SK-N-SH (cell line): ENCODE data around the gene CTSZ. TPM values are rescaled to one million over a fixed set of nuclear protein-coding genes. Genes with fewer than 3 reads are reported as not detected.

ENCODE experiments used
- CTCF ChIA-PET: fragments of 300-600, 350-600 bp; formaldehyde crosslinking; extraction: SDS; loops from one replicate; lab custom pipeline; 2021; lab: Yijun Ruan, JAX
- POLR2A ChIA-PET: fragments of 350-600 bp; sonication (Branson Sonifier 250); formaldehyde crosslinking; extraction: SDS; loops from one replicate; lab custom pipeline; 2020; ENCODE audit warnings: antibody characterized with exemption, inconsistent platforms; lab: Yijun Ruan, JAX
- DNase-seq: peaks from one replicate; pipeline ENCODE4 v3.0.0; 2012
- H2AFZ ChIP-seq: fragments of 200-600 bp; sonication (generic); 2 replicates; pipeline ENCODE4 v1.8.1; 2016; ENCODE audit warnings: antibody characterized with exemption, mild to moderate bottlenecking, low read depth
- H3F3A ChIP-seq: fragments of 200-600 bp; sonication (generic); replicated peaks from 2 replicates; pipeline ENCODE3; 2016; ENCODE audit warnings: antibody characterized with exemption, mild to moderate bottlenecking; ENCODE audit not compliant: insufficient read depth
- H3K27ac ChIP-seq, 2 experiments: fragments of 200-500 bp in 1 of 2; fragments of 200-600 bp in 1 of 2; sonication (Bioruptor generic) in 1 of 2; sonication (generic), shearing (Covaris generic) in 1 of 2; 2 replicates each; pipeline versions ENCODE4 v1.5.1 to v1.6.1; 2014 to 2016; ENCODE audit warnings: low read depth in 2 of 2, inconsistent platforms in 1 of 2, low read length in 1 of 2, mild to moderate bottlenecking in 1 of 2, mixed read lengths in 1 of 2
- H3K27me3 ChIP-seq: fragments of 200-600 bp; sonication (generic), shearing (Covaris generic); 2 replicates; pipeline ENCODE4 v1.6.1; 2016; ENCODE audit warnings: mixed run types; ENCODE audit not compliant: insufficient read depth
- H3K36me3 ChIP-seq, 2 experiments: fragments of 200-500 bp in 1 of 2; fragments of 200-600 bp in 1 of 2; sonication (Bioruptor generic) in 1 of 2; sonication (generic) in 1 of 2; replicated peaks in 1 of 2; 2 replicates each; pipeline versions ENCODE3 to v1.5.1; 2014 to 2016; ENCODE audit warnings: low read length in 1 of 2, mild to moderate bottlenecking in 1 of 2; ENCODE audit not compliant: insufficient read depth in 2 of 2, control insufficient read depth in 1 of 2
- H3K4me1 ChIP-seq, 2 experiments: fragments of 200-500 bp in 1 of 2; fragments of 200-600 bp in 1 of 2; sonication (Bioruptor generic) in 1 of 2; sonication (generic), shearing (Covaris generic) in 1 of 2; 2 replicates each; pipeline versions ENCODE4 v1.5.1 to v1.6.1; 2014 to 2016; ENCODE audit warnings: low read depth in 1 of 2, low read length in 1 of 2, mixed run types in 1 of 2; ENCODE audit not compliant: insufficient read depth in 2 of 2, control insufficient read depth in 1 of 2
- H3K4me2 ChIP-seq: fragments of 200-600 bp; sonication (generic), shearing (Covaris generic); 2 replicates; pipeline ENCODE4 v1.6.1; 2017; ENCODE audit warnings: mixed run types
- H3K4me3 ChIP-seq, 2 experiments: fragments of 200-500 bp in 1 of 2; fragments of 200-600 bp in 1 of 2; sonication (Bioruptor generic) in 1 of 2; sonication (generic), shearing (Covaris generic) in 1 of 2; 2 replicates each; pipeline versions ENCODE4 v1.5.1 to v1.8.1; 2014 to 2016; ENCODE audit warnings: low read depth in 2 of 2, inconsistent platforms in 1 of 2, low read length in 1 of 2, mild to moderate bottlenecking in 1 of 2, mixed read lengths in 1 of 2, moderate library complexity in 1 of 2
- H3K79me2 ChIP-seq: fragments of 200-600 bp; sonication (generic); 2 replicates; pipeline ENCODE4 v1.8.1; 2017; ENCODE audit warnings: mild to moderate bottlenecking; ENCODE audit not compliant: insufficient read depth
- H3K9ac ChIP-seq: fragments of 200-600 bp; sonication (generic); 2 replicates; pipeline ENCODE4 v1.6.1; 2017; ENCODE audit warnings: mixed run types
- H3K9me2 ChIP-seq: fragments of 200-600 bp; sonication (generic); 2 replicates; pipeline ENCODE4 v1.6.1; 2017; ENCODE audit warnings: mixed run types
- H3K9me3 ChIP-seq: fragments of 200-600 bp; sonication (generic); 2 replicates; pipeline ENCODE4 v1.6.1; 2017; ENCODE audit warnings: mixed run types, mild to moderate bottlenecking, moderate library complexity
- H4K20me1 ChIP-seq: fragments of 200-600 bp; sonication (generic); 2 replicates; pipeline ENCODE4 v1.6.1; 2017; ENCODE audit warnings: mild to moderate bottlenecking, mixed run types; ENCODE audit not compliant: insufficient read depth
- CHD2 ChIP-seq: fragments of 150-350 bp; IDR thresholded peaks from 2 replicates; pipeline ENCODE4 v1.6.1; 2018; ENCODE audit warnings: low read length; ENCODE audit not compliant: partially characterized antibody
- EZH2phosphoT487 ChIP-seq: fragments of 200-600 bp; sonication (generic); IDR thresholded peaks from 2 replicates; pipeline ENCODE4 v1.6.1; 2017; ENCODE audit warnings: low read depth, mixed run types, mild to moderate bottlenecking, antibody characterized with exemption, moderate library complexity, borderline replicate concordance
- GATA2 ChIP-seq: sonication (generic); formaldehyde crosslinking; IDR thresholded peaks from 2 replicates; pipeline ENCODE4 v1.5.0; 2020; ENCODE audit warnings: mild to moderate bottlenecking, missing genetic modification reagents
- IRF3 ChIP-seq: fragments of 150-350 bp; IDR thresholded peaks from 2 replicates; pipeline ENCODE4 v1.6.1; 2016; ENCODE audit warnings: mild to moderate bottlenecking, low read depth, low read length
- MEF2A ChIP-seq: IDR thresholded peaks from 2 replicates; pipeline ENCODE4 v1.4.0; 2012; ENCODE audit warnings: low read depth, borderline replicate concordance
- PBX3 ChIP-seq: IDR thresholded peaks from 2 replicates; pipeline ENCODE4; 2012
- RCOR1 ChIP-seq: fragments of 150-350 bp; IDR thresholded peaks from 2 replicates; pipeline ENCODE4 v1.6.1; 2017; ENCODE audit warnings: antibody characterized with exemption, low read length
- USF2 ChIP-seq: fragments of 150-350 bp; IDR thresholded peaks from 2 replicates; pipeline ENCODE4 v1.6.1; 2017; ENCODE audit warnings: antibody characterized with exemption, low read length, low read depth, borderline replicate concordance
- ZBTB33 ChIP-seq: IDR thresholded peaks from 2 replicates; pipeline ENCODE4 v1.4.0; 2012; ENCODE audit warnings: low read depth, borderline replicate concordance
- WGBS: methylation state at CpG from one replicate; pipeline ENCODE4 v1.1.6; 2017; ENCODE audit warnings: low lambda C conversion rate; 5-methylcytosine and 5-hydroxymethylcytosine counted together
- polyA plus RNA-seq, 3 experiments: library from polyadenylated mRNA; depleted of rRNA; stranded (reverse); fragments of >200 nt; gene quantifications; 2 replicates each; pipeline ENCODE4 v1.2.3, GENCODE V29; 2012
- TF ChIP-seq, protein P1 (sequence below): fragments of 200-600 bp; sonication (generic); IDR thresholded peaks from 2 replicates; pipeline ENCODE4 v1.6.1; 2017; ENCODE audit warnings: antibody characterized with exemption, mild to moderate bottlenecking, moderate library complexity

Gene CTSZ
- polyA plus RNA-seq, 1 of the 3 experiments (the other 2 are of a cell fraction), result 0.03 TPM

DNA sequence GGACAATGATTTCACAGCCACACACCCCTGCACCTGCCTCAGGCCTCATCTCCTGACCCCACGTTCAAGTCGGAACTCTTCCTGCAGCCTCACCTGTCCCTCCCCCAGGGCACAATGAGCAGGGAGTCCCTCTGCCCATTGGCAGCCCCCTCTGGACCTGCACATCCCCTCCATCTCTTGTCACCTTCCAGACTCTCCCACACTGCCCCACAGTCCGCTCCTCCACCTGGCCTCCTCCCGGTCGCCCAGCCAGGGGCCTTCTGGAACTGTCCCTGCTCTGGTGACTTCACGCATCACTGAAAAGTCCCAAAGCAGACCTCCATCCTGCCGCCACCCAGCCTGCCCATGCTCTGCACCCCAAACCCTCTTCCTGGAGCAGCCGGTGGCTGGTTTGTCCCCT lies 4.7 kb downstream of the CTSZ start (continued):
- TF ChIP-seq ZBTB33 (no peak), IRF3 (no peak), MEF2A (no peak)

DNA sequence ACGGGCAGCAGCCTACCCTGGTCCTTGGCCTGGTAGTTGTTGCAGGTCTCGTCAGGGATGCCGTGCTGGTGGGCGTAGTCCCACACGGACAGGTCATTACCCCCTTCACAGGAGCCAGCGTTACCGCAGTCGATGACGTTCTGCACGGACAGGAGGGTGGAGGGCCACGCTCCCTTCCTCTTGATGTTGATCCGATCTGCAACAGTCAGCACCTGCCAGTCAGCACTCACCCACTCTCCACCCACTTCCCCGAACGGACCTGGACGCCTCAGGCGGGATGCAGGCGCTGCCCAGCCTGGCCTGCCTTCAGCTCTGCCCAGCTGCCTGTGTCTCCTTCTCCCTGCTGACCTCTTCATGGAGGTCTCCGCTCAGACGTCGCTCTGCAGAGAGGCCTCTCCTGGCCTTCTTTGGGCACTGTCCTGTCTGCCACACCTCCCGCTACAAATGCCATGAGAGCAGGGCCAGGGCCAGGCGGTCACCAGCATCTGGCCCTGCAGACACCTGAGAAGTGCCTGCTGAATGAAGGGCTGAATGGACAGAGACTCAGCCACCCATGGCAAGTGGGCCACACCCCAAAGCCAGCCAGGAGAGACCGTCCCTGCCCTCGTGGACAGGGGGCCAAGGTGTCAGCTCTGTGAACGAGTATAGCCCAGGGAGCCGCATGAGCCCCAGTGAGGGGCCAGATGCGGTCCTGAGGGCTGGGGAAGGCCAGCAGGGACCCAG lies 5.4 kb downstream of the CTSZ start:
- H2AFZ ChIP-seq, result no peak overlapping the region

More for the DNA sequence above, 5.4 kb downstream of the CTSZ start:
- ChIA-PET CTCF (interaction anchor here (1.3 kb wide), 2 partner anchors 14 to 123 kb away, joined by 3 to 4 read pairs; no protein-coding TSS in a partner anchor), POLR2A (no interaction called here)
- H4K20me1 ChIP-seq, result no peaks in the 10 kb centered on the region
- H3K9ac ChIP-seq, result no peak overlapping the region
- H3K4me2 ChIP-seq, result no peak overlapping the region
- H3F3A ChIP-seq, result no peaks in the 10 kb centered on the region
- H3K9me3 ChIP-seq, result no peaks in the 10 kb centered on the region
- H3K4me3 ChIP-seq, result no peak overlapping the region
- DNase-seq, result no peak
- TF ChIP-seq CHD2 (no peak), RCOR1 (no peak), PBX3 (no peak), EZH2phosphoT487 (no peak), USF2 (no peak), MEF2A (no peak), GATA2 (CRISPR knock-in tag) (no peak)
- TF ChIP-seq, protein P1, sequence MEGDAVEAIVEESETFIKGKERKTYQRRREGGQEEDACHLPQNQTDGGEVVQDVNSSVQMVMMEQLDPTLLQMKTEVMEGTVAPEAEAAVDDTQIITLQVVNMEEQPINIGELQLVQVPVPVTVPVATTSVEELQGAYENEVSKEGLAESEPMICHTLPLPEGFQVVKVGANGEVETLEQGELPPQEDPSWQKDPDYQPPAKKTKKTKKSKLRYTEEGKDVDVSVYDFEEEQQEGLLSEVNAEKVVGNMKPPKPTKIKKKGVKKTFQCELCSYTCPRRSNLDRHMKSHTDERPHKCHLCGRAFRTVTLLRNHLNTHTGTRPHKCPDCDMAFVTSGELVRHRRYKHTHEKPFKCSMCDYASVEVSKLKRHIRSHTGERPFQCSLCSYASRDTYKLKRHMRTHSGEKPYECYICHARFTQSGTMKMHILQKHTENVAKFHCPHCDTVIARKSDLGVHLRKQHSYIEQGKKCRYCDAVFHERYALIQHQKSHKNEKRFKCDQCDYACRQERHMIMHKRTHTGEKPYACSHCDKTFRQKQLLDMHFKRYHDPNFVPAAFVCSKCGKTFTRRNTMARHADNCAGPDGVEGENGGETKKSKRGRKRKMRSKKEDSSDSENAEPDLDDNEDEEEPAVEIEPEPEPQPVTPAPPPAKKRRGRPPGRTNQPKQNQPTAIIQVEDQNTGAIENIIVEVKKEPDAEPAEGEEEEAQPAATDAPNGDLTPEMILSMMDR, result no peak
- no peak overlapping the region for H3K27ac ChIP-seq
- H3K36me3 ChIP-seq, result no peaks in the 10 kb centered on the region
- no peaks in the 10 kb centered on the region for H3K79me2 ChIP-seq
- H3K27me3 ChIP-seq, result no peaks in the 10 kb centered on the region
- 90% methylated on average over 20 of the region's 27 CpGs for WGBS
- peaks cover 0 to 3% of the 10 kb centered on the region in 2 experiments; a peak in 1 of 4 replicates for H3K4me1 ChIP-seq
- no peaks in the 10 kb centered on the region for H3K9me2 ChIP-seq
